DND-41 (cell line): ENCODE measurements around the gene GPR171.

Source experiments
- ATAC-seq: fragments of 200-7000 bp; cut with Tn5 transposase; 3 replicates; pipeline ENCODE4 v1.9.1; 2021; ENCODE audit warnings: low read depth; ENCODE audit not compliant: insufficient read depth
- DNase-seq: peaks from one replicate; pipeline ENCODE4 v3.0.0-alpha.2; 2020
- H2AFZ ChIP-seq: 2 replicates; pipeline ENCODE4 v1.6.0; 2012; ENCODE audit warnings: low read depth, low read length
- H3K27ac ChIP-seq: 2 replicates; pipeline ENCODE4 v1.5.1; 2012; ENCODE audit warnings: low read length, inconsistent platforms
- H3K27me3 ChIP-seq: fragments of 200-600 bp; sonication (generic); 2 replicates; pipeline ENCODE4 v1.6.0; 2012; ENCODE audit warnings: low read length, mild to moderate bottlenecking, inconsistent platforms; ENCODE audit not compliant: insufficient read depth, poor library complexity
- H3K36me3 ChIP-seq: 2 replicates; pipeline ENCODE4 v1.5.1; 2012; ENCODE audit warnings: low read length, inconsistent platforms; ENCODE audit not compliant: insufficient read depth
- H3K4me1 ChIP-seq: 2 replicates; pipeline ENCODE4 v1.5.1; 2012; ENCODE audit warnings: mild to moderate bottlenecking, low read length; ENCODE audit not compliant: insufficient read depth
- H3K4me2 ChIP-seq: 2 replicates; pipeline ENCODE4 v1.6.0; 2012; ENCODE audit warnings: mild to moderate bottlenecking, moderate library complexity, low read length, inconsistent platforms; ENCODE audit not compliant: insufficient read depth
- H3K4me3 ChIP-seq, 2 experiments: fragments of 200-600 bp in 1 of 2; shearing (Covaris generic) in 1 of 2; 2 replicates each; pipeline ENCODE4 v1.5.1; 2012 to 2016; ENCODE audit warnings: inconsistent platforms in 2 of 2, low read length in 2 of 2, mild to moderate bottlenecking in 2 of 2, low read depth in 1 of 2, moderate library complexity in 1 of 2
- H3K79me2 ChIP-seq: 2 replicates; pipeline ENCODE4 v1.6.0; 2012; ENCODE audit warnings: low read length, inconsistent platforms; ENCODE audit not compliant: insufficient read depth
- H3K9ac ChIP-seq: 2 replicates; pipeline ENCODE4 v1.6.0; 2012; ENCODE audit warnings: low read depth, mild to moderate bottlenecking, inconsistent platforms, low read length, moderate library complexity
- H3K9me3 ChIP-seq: 2 replicates; pipeline ENCODE4 v1.5.1; 2012; ENCODE audit warnings: low read length, moderate library complexity, mild to moderate bottlenecking, inconsistent platforms; ENCODE audit not compliant: insufficient read depth, severe bottlenecking
- H4K20me1 ChIP-seq: 2 replicates; pipeline ENCODE4 v1.6.0; 2012; ENCODE audit warnings: low read length; ENCODE audit not compliant: insufficient read depth
- CTCF ChIP-seq: IDR thresholded peaks from 2 replicates; pipeline ENCODE4 v1.5.1; 2012; ENCODE audit warnings: borderline replicate concordance, low read length, moderate library complexity, mild to moderate bottlenecking; ENCODE audit not compliant: poor library complexity, severe bottlenecking; ENCODE audit errors: extremely low read depth
- EZH2 ChIP-seq: IDR thresholded peaks from 3 replicates; pipeline ENCODE4 v1.6.1; 2012; ENCODE audit warnings: borderline replicate concordance, low read depth, mild to moderate bottlenecking, moderate library complexity, low read length, inconsistent platforms; ENCODE audit not compliant: severe bottlenecking

GPR171 gene

DNA sequence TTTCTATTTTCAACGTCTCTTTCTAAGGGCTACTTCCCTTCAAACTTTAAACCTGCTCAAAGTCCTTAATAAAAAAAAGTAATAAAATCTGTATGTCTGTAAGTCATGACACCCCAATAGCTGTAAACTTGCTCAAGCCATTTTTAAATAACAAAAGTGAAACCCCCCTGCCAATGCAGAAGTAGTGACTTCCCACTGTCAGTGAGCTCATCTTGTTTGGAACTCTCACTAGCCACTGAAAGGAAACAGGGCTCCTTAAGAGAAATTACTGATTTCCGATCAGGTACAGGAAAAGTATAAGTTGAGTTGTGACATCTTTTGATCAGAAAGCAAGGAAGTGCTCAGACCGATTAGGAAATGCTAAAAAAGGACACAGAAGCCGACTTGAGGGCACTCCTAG lies 27.6 kb upstream of the GPR171 start:
- Histone ChIP-seq H3K4me1 (peaks cover 24% of the 10 kb centered on the region), H4K20me1 (no peaks in the 10 kb centered on the region), H3K27ac (no peak overlapping the region), H3K27me3 (no peaks in the 10 kb centered on the region), H3K4me3 (no peak overlapping the region), H3K79me2 (no peaks in the 10 kb centered on the region), H3K4me2 (no peak overlapping the region), H3K9me3 (no peaks in the 10 kb centered on the region), H2AFZ (no peak overlapping the region), H3K9ac (no peak overlapping the region), H3K36me3 (no peaks in the 10 kb centered on the region)
- DNase-seq: no peak
- no peak for ATAC-seq
- TF ChIP-seq EZH2 (no peak), CTCF (no peak)

- Histone ChIP-seq H2AFZ (no peak overlapping the region), H3K27ac (no peak overlapping the region), H3K79me2 (no peaks in the 10 kb centered on the region), H4K20me1 (no peaks in the 10 kb centered on the region), H3K27me3 (no peaks in the 10 kb centered on the region), H3K4me3 (no peak overlapping the region), H3K36me3 (no peaks in the 10 kb centered on the region), H3K9me3 (no peaks in the 10 kb centered on the region), H3K4me2 (no peak overlapping the region), H3K9ac (no peak overlapping the region), H3K4me1 (peaks cover 24% of the 10 kb centered on the region)
- no peak for TF ChIP-seq EZH2
- TF ChIP-seq CTCF: no peak
- DNase-seq (no peak), ATAC-seq (no peak)
Measured at GRCh38 chr3:151228666-151229040, 25.6 kb upstream of the GPR171 start.

GRCh38 chr3:151227807-151228665 lies 25.0 kb upstream of the GPR171 start:
- Histone ChIP-seq H3K27ac (peak overlapping the region; percentile 51), H3K79me2 (no peaks in the 10 kb centered on the region), H3K36me3 (no peaks in the 10 kb centered on the region), H2AFZ (no peak overlapping the region; the same call in 1 of the 2 replicates), H3K9ac (no peak overlapping the region), H3K9me3 (no peaks in the 10 kb centered on the region), H3K27me3 (no peaks in the 10 kb centered on the region), H3K4me1 (peaks cover 24% of the 10 kb centered on the region), H3K4me3 (no peak overlapping the region), H4K20me1 (no peaks in the 10 kb centered on the region), H3K4me2 (peak overlapping the region; percentile 39; the same call in 1 of the 2 replicates)
- DNase-seq: peak; percentile 77
- ATAC-seq: peak; percentile 93
- TF ChIP-seq EZH2: no peak
- peak; percentile 97 for TF ChIP-seq CTCF
